NCI-H748 (cell line): ENCODE results near the gene HELZ.
"Not testable (repeated sequence)": the region's sequence is repeated elsewhere in the genome, so short reads cannot be mapped to it uniquely, and the experiment has no call there.

Experiments used
- DNase-seq: peaks from one replicate; lab custom pipeline; 2025; ENCODE audit not compliant: unreplicated experiment; lab: John Stamatoyannopoulos, UW

Gene HELZ

DNA sequence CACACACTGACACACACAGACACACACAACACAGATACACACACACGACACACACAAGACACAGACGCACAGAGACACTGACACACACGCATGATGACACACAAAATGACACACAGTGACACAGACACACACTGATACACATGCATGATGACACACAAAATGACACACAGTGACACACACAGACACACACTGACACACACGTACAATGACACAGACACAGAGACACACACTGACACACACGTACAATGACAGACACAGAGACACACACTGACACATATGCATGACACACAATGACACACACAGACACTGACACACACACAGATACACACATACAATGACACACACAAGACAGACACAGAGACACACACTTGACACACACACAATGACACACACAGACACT, 190.4 kb downstream of the HELZ start:
- no peak for DNase-seq

DNA sequence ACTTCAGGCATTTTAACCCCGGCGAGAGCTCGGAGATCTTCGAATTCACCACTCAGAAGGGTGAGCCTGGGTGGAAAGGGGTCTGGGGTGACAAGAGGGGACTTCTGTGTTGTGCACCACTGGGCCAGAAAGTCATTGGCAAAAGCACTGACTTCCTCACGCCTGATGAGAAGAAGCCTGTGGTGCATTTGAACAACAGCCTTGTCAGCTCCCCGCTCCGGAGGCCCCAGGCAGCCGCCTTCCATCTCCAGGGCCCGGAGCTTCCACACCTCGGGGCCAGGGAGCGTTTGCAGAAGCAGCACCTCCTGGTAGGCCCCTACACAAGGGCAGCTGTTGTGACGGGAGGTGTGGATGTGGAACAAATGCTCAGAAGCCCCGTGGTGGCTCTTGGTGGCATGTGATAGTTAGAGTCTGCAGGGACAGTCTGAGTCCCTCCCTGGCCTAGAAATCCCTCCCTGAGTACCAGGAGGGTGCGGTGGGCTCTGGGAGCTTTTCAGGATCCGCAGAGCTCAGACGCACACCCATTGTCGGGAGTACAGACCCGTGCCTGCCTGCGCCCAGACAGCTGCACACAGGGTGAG, 190.9 kb downstream of the HELZ start:
- no peak for DNase-seq

DNA sequence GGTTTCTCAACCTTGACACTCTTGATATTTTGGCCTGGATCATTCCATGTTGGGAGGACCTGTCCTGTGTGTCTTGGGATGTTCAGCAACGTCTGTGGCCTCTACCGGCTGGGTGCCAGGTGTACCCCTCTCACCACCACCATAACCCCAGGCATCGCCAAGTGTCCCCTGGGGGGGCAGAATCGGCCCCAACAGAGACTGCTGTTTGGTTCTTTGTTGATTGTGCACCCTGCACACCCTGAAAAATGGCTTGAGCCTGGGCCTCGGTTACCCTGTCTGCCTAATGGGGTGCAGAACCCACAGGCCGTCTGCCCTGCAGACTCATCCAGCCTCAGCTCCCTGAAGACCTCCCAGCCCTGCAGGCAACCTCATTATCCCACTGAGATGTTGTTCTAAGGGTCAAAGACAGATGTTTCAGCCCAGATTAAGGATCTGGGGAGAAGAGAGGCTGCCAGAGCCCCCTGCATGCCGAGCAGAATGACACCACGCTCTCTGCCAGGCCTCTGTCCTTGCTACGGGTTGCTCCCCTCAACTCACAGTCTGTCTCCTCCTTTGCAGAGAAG, 191.5 kb downstream of the HELZ start:
- no peak for DNase-seq

DNA sequence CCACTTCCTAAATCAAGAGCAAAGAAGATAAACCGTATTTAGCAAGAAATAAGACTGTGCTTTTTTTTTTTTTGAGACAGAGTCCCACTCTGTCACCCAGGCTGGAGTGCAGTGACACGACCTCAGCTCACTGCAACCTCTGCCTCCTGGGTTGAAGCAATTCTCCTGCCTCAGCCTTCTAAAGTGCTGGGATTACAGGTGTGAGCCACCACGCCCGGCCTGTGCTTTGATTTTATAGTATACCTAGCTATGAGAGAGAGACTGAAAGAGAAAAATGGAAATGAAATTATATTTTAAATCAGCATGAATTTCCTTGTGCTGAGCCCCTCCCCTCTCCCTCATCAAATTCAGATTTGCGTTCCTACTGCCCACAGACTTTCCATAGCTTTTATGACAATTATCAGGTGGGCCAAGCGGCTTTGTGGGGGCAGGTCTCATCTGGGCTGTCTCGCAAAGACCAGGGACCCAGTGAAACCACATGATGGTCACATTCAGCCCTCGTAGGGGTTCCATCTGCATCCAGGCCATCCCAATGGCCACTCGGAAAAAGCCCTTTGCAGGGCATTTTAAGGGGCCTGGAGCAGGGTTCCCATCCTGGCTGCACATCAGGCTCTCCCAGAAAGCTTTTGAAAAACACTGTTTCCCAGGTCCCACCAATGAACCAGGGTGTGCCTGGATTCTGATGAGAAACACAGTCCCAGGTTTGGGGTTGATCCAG, 192.1 kb downstream of the HELZ start:
- DNase-seq = no peak

DNA sequence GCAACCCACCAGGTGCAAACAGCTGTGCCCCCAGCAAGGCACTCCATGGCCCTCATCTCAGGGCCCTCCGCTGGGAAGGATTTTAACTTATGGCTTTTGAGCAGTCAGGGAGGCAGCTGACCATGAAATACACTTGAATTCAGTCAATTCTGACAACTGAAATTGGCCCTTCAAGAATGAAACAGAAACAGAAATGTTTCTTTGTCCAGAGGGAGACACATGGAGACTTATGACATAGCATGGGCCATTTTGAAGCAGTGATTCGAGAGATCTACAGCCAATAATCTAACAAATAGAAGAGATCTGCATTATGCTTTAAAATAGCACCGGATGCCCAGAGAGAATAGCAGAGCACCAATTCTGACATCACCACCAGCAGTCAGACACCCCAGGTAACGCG, 193.2 kb downstream of the HELZ start:
- no peak for DNase-seq

DNA sequence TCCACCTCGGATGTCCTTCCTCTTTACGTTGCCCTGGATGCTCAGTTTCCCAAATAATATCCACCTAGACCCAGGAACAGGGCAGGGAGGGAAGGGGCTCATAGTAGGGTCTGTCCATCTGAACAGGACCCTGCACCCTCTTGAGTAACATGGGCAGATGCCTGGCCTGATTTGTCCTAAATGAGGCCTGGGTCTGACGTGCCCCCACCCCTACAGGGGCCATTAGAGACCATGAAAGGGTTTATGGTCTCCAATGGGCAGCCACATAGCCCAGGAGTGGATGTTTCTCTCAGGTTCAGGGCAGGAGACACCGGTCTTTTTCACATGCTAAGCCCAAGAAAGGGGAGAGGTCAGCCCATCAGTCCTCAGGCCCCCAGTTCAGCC, 193.8 kb downstream of the HELZ start:
- DNase-seq = no peak

DNA sequence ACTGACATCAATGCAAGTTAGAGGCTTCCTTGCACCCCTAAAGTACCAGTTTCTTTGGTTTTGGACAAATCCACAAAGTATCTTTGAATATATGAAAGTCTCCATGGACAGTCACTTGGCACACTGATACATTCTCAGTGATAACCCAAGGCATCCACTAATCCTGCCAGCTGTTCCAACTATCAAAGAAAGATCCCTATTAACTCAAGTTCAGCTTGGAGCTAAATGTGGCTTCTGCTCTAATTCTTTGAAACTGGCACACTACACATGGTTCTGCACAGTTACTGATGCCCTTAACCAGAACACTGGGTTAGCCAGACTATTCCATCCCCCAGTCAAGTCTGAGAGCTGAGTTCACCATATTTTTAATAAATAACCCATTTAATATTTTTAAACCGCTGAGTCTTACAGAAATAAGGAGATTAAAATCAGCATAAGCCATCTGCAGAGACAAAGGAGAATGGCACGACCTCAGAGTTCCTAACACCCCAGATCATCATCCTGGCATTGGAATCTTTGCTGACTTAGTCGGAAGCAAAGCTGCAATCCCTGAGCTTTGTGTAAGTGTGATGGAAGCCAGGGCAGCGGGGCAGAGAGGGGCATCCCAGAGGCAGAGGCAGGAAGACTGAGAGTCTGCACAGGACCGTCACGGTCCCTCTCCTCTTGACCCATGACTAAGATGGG, 194.4 kb downstream of the HELZ start:
- no peak for DNase-seq

DNA sequence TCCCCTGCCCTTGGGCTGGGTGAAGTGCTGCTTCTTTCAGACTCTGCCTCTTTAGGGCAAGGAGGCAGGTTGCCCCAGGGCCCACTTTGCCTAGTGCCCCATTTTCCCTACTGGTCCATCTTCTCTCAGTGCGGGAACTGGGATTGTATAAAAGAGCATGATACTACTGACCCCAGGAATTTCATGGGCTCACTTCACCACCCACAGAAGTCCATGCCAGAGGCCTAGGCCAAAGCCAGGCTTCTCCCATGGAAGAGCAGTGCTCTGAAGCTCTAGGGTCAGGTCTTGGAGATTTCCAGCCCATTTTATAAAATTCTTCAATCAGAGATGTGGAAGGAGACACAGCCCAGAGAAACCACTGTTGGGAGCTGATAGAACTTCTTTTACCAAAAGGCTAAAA, 194.9 kb downstream of the HELZ start:
- no peak for DNase-seq

DNA sequence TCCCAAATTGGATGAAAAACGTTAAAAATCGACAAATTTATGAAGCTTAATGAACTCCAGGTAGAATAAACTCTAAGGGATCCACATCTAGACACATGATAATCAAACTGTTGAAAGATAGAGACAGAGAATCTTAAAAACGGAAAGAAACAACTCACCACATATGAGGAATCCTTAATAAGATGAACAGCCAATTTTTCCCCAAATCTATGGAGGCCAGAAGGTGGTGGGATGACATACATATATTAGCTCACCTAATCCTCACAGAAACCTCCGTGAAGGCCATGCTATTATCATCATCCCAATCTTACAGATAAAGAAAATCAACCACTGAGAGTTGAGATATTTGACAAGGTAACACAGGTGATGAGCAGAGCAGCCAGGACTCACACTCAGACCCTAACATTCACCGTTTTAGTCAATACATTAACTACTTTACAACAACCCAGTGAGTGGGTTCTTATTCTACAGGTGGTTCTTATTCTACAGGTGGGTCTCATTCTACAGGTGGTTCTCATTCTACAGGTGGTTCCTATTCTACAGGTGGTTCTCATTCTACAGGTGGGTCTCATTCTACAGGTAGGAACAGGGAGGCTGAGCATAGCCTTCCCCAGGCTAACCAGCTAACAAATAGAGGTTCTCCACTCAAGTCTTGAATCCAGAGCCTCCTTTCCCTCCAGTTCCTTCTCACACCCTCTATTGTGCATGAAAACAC, 195.8 kb downstream of the HELZ start:
- DNase-seq = no peak

DNA sequence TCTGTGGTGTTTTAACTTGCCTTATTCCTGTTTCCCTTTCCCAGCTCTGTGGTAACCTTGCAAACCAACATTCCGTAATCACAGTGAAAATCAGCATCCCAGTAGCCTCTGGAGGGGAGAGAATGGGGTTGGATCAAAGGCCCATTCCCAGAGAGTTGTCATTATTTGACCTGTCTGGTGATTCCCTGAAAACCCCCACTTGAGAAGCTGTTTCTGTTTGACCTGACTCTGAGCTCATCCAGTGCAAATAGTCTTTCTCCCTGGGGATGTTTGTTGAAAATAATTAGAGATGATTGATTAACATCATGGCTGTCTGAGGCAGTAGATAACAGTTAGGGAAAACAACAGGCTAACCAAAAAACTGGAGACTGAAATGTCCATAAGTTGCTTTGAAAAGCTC, 197.6 kb downstream of the HELZ start:
- no peak for DNase-seq

DNA sequence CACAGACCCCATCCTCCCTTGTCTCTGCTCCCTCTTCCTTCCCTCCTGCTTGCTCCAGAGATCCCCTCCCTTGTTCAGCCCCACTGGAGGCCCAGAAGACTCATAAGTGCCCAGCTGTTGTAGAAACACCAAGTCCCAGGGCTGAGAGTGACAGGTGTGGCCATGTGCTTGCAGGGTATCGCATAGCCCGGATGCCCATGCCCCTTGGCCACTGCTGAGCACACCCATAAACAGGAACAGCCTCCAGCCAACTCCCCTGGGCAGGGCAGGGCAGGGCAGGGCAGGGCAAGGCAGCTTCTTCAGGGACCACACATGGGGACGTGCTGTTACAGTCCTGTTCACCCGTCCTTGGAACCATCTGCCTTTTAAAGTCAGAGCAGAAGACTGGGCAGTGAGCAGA, 198.6 kb downstream of the HELZ start:
- no peak for DNase-seq

DNA sequence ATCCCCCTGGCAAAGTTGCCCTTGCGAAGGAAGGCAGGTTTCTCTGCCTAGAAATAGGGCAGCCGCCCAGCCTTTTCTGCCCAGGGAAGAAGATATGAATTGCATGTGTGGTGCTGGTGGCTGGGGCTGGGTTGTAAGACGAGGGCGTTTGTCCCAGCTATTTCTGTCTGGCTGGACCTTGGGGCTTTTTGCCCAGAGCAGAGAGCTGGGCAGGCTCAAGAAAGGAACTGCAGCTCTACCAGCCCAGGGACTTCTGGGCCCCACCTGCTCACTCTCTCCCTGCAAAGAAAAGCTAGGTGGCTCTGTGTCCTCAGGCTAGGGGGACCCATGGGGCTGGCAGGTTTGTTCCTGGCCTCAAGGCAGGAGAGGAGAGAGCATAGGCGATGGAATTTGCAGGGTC, 200.1 kb downstream of the HELZ start:
- DNase-seq = no peak

DNA sequence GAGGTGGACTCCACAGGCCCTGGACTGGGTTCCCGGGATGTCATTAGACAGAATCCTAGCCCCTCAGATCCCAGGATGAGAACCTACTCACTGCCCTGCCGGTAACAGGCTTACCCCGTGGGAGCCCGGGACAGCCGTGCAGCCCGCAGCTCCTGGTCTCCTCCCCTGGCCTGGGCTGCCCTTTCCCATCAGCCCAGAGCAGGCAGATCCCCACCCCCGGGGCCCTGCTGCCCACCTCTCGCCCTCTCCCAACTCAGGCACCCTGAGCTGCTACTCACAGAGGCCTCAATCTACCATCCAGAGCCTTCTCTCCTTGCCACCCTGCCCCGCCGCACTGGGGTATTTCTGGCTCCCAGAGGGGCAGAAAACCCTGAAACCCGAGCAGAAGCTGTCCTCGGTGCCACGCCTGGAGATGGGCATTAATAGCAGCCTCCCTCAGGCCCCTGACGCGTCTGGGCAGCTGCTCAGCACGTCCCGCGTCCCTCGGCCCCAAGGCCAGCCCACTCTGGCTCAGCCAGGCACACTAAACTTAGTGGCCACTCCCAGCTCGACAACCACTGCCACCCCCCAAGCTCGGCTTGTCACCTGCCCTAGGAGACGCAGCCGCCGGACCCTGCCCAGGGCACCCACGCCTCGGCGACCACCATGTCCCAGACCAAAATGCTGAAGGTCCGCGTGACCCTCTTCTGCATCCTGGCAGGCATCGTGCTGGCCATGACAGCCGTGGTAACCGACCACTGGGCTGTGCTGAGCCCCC, 200.8 kb downstream of the HELZ start, which contains the start of gene CACNG1:
TSS of gene CACNG1 (plus strand) at position 539 of the 757 bp plus-strand sequence. CDS start at position 646, 107 bp downstream.
- DNase-seq = no peak

DNA sequence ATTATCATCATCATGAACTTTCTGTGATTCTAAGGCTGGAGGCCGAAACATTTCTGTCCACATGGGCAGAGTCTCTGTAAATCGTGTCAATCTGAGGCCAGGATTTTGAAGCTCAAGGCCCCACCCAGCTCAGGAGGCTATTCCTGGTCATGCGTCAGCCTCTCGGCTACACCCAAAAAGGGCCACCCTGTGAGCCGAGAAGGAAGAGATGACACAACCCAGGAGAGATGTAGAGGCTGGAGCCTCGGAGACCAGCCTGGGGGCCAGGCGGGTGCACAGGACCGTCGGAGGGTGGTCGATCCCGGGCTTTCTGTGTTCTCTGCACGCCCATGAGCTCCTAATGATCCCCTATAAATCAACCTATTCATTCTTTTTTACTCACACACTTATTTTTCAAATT, 201.7 kb downstream of the HELZ start:
- no peak for DNase-seq

DNA sequence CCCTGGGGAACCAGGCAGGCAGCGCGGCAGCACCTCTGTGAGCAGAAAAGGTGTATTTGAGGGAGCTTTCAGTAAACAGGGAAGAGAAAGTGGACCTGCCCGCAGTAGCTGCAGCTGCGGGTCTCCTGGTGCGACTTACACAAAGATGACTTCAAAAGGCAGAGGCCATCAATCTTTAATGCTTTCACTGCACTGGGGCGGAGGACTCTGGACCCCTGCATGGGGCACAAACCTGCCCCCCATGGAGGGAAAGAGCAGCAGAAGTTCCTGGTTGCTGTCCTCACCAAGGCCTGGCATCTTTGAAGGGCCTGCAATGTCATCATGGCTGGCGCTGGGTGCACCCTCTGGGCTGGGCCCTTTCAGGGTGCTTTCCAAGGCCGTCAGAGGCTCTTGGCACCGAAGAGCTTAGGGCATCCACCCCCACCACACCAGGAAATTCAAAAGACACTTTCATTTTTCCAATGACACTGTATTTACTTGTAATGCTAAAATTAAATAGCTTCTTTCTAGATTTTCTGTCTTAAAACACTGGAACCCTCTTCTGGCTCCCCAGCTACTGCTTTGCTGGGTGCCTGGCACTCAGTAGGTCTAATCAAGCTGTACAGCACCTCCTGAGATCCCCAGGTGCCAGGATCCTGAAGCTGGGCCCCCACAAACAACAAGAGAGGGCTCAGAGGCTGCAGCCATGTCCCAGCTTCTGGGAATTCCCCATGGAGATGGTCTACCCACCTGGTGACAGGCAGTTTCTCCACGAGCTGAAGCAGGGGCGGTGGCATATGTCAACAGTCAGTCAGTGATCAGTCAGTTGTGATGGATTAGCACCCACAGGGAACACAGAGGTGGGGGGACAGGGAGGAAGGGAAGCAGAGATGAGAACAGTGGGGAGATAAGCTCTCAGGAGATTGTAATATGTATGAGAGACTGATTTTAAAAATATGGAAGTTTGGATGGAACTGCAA, 202.8 kb downstream of the HELZ start:
- no peak for DNase-seq

DNA sequence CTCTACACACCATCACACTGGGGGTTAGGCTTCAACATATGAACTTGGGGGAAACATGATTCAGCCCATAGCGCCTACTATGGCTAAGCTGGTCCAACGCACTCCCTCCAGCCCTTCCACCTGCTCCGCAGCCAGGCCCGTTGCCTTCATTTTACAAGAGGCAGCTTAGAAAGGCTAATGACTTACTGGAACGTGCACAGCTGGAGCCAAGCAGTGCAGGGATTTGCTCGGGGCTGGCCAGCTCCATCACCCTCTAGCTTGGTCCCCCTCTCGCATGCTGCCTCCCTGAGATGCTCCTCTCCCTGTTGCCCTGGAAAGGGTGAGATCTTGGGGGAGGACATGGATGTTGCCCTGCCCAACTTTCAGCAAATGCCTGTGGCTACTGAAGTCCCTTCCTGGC, 203.5 kb downstream of the HELZ start:
- DNase-seq = no peak

DNA sequence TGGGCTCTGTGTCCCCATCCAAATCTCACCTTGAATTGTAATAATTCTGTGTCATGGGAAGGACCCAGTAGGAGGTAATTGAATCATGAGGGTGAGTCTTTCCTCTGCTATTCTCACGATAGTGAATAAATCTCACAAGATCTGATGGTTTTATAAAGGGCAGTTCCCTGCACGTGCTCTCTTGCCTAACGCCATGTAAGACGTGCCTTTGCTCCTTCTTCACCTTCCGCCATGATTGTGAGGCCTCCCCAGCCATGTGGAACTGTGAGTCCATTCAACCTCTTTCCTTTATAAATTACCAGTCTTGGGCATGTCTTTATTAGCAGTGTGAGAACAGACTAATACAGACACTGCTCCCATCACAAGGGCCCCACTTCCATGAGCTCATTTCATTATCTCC, 203.9 kb downstream of the HELZ start:
- not testable (repeated sequence) for DNase-seq

DNA sequence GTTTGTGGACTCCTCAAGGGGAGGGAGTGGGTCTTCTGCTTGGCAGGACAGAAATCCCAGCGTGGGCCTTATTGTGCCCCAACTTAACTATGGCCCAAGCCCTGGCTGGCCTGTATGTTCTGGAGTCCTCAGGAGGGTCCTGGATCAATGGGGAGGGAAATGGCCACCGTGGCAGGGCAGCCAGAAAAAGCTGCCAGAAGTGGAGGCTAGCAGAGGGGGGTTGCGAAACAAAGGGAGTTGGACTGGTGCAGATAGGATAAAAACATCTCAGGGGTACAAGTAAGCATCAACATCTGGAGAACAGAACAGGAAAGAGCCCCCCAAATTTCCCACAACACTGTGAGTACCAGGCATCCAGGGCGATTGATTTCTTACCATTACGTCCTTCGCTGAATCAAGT, 204.3 kb downstream of the HELZ start:
- DNase-seq = no peak

DNA sequence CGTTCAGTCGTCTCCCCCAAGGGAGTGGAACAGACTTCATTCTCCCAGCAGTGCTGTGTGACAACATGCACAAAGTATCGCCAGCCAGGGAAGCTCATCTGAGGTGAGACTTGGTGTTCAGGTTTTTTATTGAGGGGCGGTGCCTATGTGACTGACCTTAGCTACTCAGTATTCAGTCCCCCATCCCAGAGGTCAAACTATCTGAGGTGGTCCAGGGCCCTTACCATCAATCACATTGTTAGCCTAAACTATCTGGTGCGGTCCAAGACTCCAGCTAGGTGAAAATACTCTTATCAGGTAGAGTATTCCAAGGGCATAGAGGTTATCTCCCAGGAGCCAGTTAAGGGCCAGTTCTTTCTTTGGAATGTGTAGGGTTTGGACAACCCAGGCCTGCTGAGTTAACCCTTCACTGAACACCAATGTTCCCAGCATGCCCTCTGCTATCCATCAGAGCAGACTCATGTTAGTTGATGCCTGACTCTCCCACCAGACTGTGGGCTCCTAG, 206.1 kb downstream of the HELZ start:
- no peak for DNase-seq
